ENCODE measurements around the gene NDUFB8.

The NDUFB8 gene

GRCh38 chr10:100506596-100507356 is 22.9 kb downstream of the NDUFB8 start:
- no peak for DNase-seq (ENCODE audit: low read depth)

- DNase-seq (ENCODE audit: low read depth), result no peak
These were observed 24.5 kb downstream of the NDUFB8 start for GRCh38 chr10:100505164-100505563.

- DNase-seq (ENCODE audit: low read depth), result no peak
These were observed 25.6 kb downstream of the NDUFB8 start for GRCh38 chr10:100504096-100504495.

GRCh38 chr10:100502926-100503494 is 26.7 kb downstream of the NDUFB8 start:
- DNase-seq (ENCODE audit: low read depth), result no peak

GRCh38 chr10:100501423-100501822 is 28.2 kb downstream of the NDUFB8 start:
- no peak for DNase-seq (ENCODE audit: low read depth)

- DNase-seq (ENCODE audit: low read depth), result no peak
These were observed 31.6 kb downstream of the NDUFB8 start for GRCh38 chr10:100498059-100498458.

GRCh38 chr10:100496567-100496966 is 33.1 kb downstream of the NDUFB8 start:
- no peak for DNase-seq (ENCODE audit: low read depth)

GRCh38 chr10:100490531-100490930 is 39.1 kb downstream of the NDUFB8 start:
- DNase-seq (ENCODE audit: low read depth), result no peak

GRCh38 chr10:100489396-100489795 is 40.3 kb downstream of the NDUFB8 start:
- no peak for DNase-seq (ENCODE audit: low read depth)

- no peak for DNase-seq (ENCODE audit: low read depth)
These were observed 42.1 kb downstream of the NDUFB8 start for GRCh38 chr10:100487529-100487928.

GRCh38 chr10:100485801-100486495 is 43.7 kb downstream of the NDUFB8 start:
- DNase-seq (ENCODE audit: low read depth), result no peak

GRCh38 chr10:100485366-100485765 is 44.3 kb downstream of the NDUFB8 start:
- DNase-seq (ENCODE audit: low read depth), result no peak

- no peak for DNase-seq (ENCODE audit: low read depth)
These were observed 45.6 kb downstream of the NDUFB8 start for GRCh38 chr10:100483876-100484666.

- no peak for DNase-seq (ENCODE audit: low read depth)
These were observed 46.9 kb downstream of the NDUFB8 start for GRCh38 chr10:100482834-100483185.

- no peak for DNase-seq (ENCODE audit: low read depth)
These were observed 47.4 kb downstream of the NDUFB8 start for GRCh38 chr10:100482181-100482833.

- DNase-seq (ENCODE audit: low read depth), result peak; percentile 72
These were observed 48.1 kb downstream of the NDUFB8 start for GRCh38 chr10:100481462-100482081.

GRCh38 chr10:100480002-100480401 is 49.7 kb downstream of the NDUFB8 start:
- DNase-seq (ENCODE audit: low read depth), result no peak

- no peak for DNase-seq (ENCODE audit: low read depth)
These were observed 50.6 kb downstream of the NDUFB8 start for GRCh38 chr10:100479037-100479436.

- no peak for DNase-seq (ENCODE audit: low read depth)
These were observed 51.7 kb downstream of the NDUFB8 start for GRCh38 chr10:100477970-100478369.

Measured in stimulated activated CD8-positive, alpha-beta memory T cell treated with anti-CD3 and anti-CD28 coated beads, Interleukin-7, amount 100 ng/mL, for 24 hours (primary cell).